ENCODE measurements around the gene IL4I1. TPM values are rescaled to one million over a fixed set of nuclear protein-coding genes. Genes with fewer than 3 reads are reported as not detected.

Gene IL4I1
- total and polyA plus RNA-seq, 2 of the 4 experiments (the other 2 are of a cell fraction): 0.31 to 0.36 TPM

DNA sequence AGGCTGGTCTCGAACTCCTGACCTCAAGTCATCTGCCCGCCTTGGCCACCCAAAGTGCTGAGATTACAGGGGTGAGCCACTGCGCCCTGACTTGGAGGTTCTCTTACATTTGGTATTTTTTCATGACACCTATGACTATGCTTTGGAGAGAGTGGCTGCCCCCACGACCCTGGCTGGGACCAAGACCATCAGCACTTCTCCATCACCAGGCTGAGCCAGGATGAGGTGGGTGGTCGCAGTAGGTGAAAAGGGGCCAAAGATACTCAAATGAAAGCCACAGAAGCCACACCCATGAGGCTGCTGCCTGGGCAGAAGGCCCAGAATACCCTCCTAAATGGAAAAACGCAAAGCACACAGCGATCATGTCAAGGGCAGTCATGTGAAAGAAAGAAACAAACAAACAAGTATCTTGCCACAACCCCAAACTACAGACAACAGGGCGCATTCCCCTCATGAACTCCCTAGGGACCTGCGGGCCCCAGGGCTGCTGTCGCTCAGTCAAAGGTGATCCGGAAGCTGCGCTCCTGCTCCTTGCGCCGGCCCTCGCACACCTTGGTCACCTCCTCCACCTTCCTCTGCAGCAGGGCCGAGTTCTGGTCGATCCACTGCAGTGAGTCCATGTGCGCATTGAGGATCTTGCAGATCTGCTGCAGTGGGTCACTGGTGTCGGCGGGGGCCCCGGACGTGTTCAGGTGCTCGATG lies 11.2 kb upstream of the IL4I1 start:
- no peak overlapping the region for H4K8ac ChIP-seq (ENCODE audit: low read depth in 2 of 2, low read length in 2 of 2)
- no peak overlapping the region for H3K27ac ChIP-seq (ENCODE audit: insufficient read depth, low read length)
- peaks cover 26% of the 10 kb centered on the region for H4K20me1 ChIP-seq (ENCODE audit: insufficient read depth, low read length)
- BruUV-seq (replicated peaks): no TSS peak
- no peak overlapping the region for H2AFZ ChIP-seq (replicated peaks; ENCODE audit: low read length, poor library complexity)
- intact Hi-C loops (cut with micrococcal nuclease) (no loop called here), dilution Hi-C loops (cut with HindIII; ENCODE audit: low sequenced_read_pairs, unreplicated experiment) (no loop called here), in situ Hi-C loops (cut with MboI; ENCODE audit: low sequenced_read_pairs) (no loop called here)
- no peak overlapping the region for H3K56ac ChIP-seq (ENCODE audit: extremely low read depth, insufficient read depth, low read length)
- no peak overlapping the region for H3K4me3 ChIP-seq (ENCODE audit: insufficient read depth, low read depth, low read length)
- CTCF ChIA-PET: no interaction called here
- H3K14ac ChIP-seq (replicated peaks; ENCODE audit: low read depth, low read length): no peak overlapping the region
- TF ChIP-seq, protein P1, sequence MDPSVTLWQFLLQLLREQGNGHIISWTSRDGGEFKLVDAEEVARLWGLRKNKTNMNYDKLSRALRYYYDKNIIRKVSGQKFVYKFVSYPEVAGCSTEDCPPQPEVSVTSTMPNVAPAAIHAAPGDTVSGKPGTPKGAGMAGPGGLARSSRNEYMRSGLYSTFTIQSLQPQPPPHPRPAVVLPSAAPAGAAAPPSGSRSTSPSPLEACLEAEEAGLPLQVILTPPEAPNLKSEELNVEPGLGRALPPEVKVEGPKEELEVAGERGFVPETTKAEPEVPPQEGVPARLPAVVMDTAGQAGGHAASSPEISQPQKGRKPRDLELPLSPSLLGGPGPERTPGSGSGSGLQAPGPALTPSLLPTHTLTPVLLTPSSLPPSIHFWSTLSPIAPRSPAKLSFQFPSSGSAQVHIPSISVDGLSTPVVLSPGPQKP (IDR thresholded peaks at IDR 0.05; ENCODE audit: borderline replicate concordance, low read depth, low read length): no peak
- TF ChIP-seq SMC3 (IDR thresholded peaks at IDR 0.05; ENCODE audit: low read depth, low read length) (no peak), POLR2A (IDR thresholded peaks at IDR 0.05; ENCODE audit: low read depth, low read length) (no peak), NFE2L2 (IDR thresholded peaks at IDR 0.05; ENCODE audit: low read depth, low read length) (no peak), CEBPB (IDR thresholded peaks at IDR 0.05; ENCODE audit: low read depth, low read length) (no peak), RFX5 (IDR thresholded peaks at IDR 0.05; ENCODE audit: low read depth, low read length) (no peak), CHD1 (IDR thresholded peaks at IDR 0.05; ENCODE audit: low read depth, low read length) (no peak), MXI1 (IDR thresholded peaks at IDR 0.05; ENCODE audit: borderline replicate concordance, low read depth, low read length) (no peak), MAFK (IDR thresholded peaks at IDR 0.05; ENCODE audit: low read depth, low read length) (no peak), MAZ (IDR thresholded peaks at IDR 0.05; ENCODE audit: borderline replicate concordance, low read depth, low read length) (no peak), BHLHE40 (IDR thresholded peaks at IDR 0.05; ENCODE audit: low read depth, low read length) (no peak), FOS (IDR thresholded peaks at IDR 0.05; ENCODE audit: low read depth, low read length) (no peak), RCOR1 (IDR thresholded peaks at IDR 0.05; ENCODE audit: insufficient replicate concordance, low read length) (no peak), RAD21 (IDR thresholded peaks at IDR 0.05; ENCODE audit: low read length) (no peak)
- TF ChIP-seq, protein P2, sequence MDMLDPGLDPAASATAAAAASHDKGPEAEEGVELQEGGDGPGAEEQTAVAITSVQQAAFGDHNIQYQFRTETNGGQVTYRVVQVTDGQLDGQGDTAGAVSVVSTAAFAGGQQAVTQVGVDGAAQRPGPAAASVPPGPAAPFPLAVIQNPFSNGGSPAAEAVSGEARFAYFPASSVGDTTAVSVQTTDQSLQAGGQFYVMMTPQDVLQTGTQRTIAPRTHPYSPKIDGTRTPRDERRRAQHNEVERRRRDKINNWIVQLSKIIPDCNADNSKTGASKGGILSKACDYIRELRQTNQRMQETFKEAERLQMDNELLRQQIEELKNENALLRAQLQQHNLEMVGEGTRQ (IDR thresholded peaks at IDR 0.05; ENCODE audit: low read depth, low read length): no peak
- TF ChIP-seq, protein P3, sequence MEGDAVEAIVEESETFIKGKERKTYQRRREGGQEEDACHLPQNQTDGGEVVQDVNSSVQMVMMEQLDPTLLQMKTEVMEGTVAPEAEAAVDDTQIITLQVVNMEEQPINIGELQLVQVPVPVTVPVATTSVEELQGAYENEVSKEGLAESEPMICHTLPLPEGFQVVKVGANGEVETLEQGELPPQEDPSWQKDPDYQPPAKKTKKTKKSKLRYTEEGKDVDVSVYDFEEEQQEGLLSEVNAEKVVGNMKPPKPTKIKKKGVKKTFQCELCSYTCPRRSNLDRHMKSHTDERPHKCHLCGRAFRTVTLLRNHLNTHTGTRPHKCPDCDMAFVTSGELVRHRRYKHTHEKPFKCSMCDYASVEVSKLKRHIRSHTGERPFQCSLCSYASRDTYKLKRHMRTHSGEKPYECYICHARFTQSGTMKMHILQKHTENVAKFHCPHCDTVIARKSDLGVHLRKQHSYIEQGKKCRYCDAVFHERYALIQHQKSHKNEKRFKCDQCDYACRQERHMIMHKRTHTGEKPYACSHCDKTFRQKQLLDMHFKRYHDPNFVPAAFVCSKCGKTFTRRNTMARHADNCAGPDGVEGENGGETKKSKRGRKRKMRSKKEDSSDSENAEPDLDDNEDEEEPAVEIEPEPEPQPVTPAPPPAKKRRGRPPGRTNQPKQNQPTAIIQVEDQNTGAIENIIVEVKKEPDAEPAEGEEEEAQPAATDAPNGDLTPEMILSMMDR (conservative IDR thresholded peaks at IDR 0.05; ENCODE audit: low read depth, low read length): no peak
- no peak overlapping the region for H2BK120ac ChIP-seq (ENCODE audit: low read depth, low read length)
- no peaks in the 10 kb centered on the region for H3K9me3 ChIP-seq (ENCODE audit: control insufficient read depth, insufficient read depth, low read length)
- H3K23ac ChIP-seq (ENCODE audit: low read depth, low read length): no peak overlapping the region
- WGBS, 2 experiments (ENCODE audit: extremely low coverage in 2 of 2, insufficient read length in 1 of 2): 97% methylated on average over 14 of the region's 23 CpGs; no CpG with 5 or more reads in 1 of the 2 experiments
- H3K4me2 ChIP-seq (ENCODE audit: low read depth, low read length): no peak overlapping the region
- no peak overlapping the region for H2AK5ac ChIP-seq (ENCODE audit: low read depth, low read length)
- H3K9me1 ChIP-seq (ENCODE audit: insufficient read depth, low read length): peaks cover 12% of the 10 kb centered on the region; the same call in 1 of the 2 replicates
- no peak overlapping the region for H2BK20ac ChIP-seq (ENCODE audit: low read depth, low read length)
- no peak overlapping the region for H4K91ac ChIP-seq (ENCODE audit: insufficient read depth, low read depth, low read length)
- H3K9ac ChIP-seq (ENCODE audit: low read depth, low read length): no peak overlapping the region
- peaks cover 39% of the 10 kb centered on the region for H3K36me3 ChIP-seq (ENCODE audit: control insufficient read depth, insufficient read depth, low read length)
- H4K5ac ChIP-seq (ENCODE audit: low read depth, low read length): no peak overlapping the region
- no peaks in the 10 kb centered on the region for H3K27me3 ChIP-seq (ENCODE audit: control insufficient read depth, insufficient read depth, low read length)
- H2BK5ac ChIP-seq (ENCODE audit: low read depth, low read length, poor library complexity, severe bottlenecking): no peak overlapping the region
- no peak for ATAC-seq (ENCODE audit: low read depth)
- POLR2A ChIA-PET (ENCODE audit: unreplicated experiment): no interaction called here
- peaks cover 7 to 58% of the 10 kb centered on the region in 2 experiments; a peak in 3 of 4 replicates for H3K79me1 ChIP-seq (ENCODE audit: low read depth in 1 of 2, low read length in 2 of 2)
- H2BK15ac ChIP-seq (ENCODE audit: low read depth, low read length): no peak overlapping the region
- no peak overlapping the region for H3K18ac ChIP-seq (ENCODE audit: low read depth, low read length)
- H2AK9ac ChIP-seq (replicated peaks; ENCODE audit: low read depth, low read length, poor library complexity): no peak overlapping the region
- H3K4me1 ChIP-seq (ENCODE audit: control insufficient read depth, insufficient read depth, low read length): peaks cover 2% of the 10 kb centered on the region
- H3K4ac ChIP-seq (ENCODE audit: low read depth, low read length): no peak overlapping the region
- no peak for DNase-seq
